HepG2 (cell line): ENCODE data around the gene ACTR1B. TPM values are rescaled to one million over a fixed set of nuclear protein-coding genes. Genes with fewer than 3 reads are reported as not detected.

Experiments
- ATAC-seq: fragments of 200-7000 bp; cut with Tn5 transposase; 3 replicates; pipeline ENCODE4 v1.9.1; 2020; ENCODE audit warnings: mild to moderate bottlenecking, moderate library complexity
- BruUV-seq: library from RNA; stranded (reverse); fragments of 400-500 nt; replicated peaks from 2 replicates; lab custom pipeline; 2021; lab: Mats Ljungman, UMichigan
- CTCF ChIA-PET: fragments of 300-600 bp; formaldehyde crosslinking; extraction: SDS; loops from one replicate; lab custom pipeline; 2021; ENCODE audit warnings: low total read pairs, inconsistent platforms, low intra/inter-chr PET ratio; lab: Yijun Ruan, JAX
- POLR2A ChIA-PET: fragments of 350-600 bp; sonication (Branson Sonifier 250); formaldehyde crosslinking; loops from one replicate; lab custom pipeline; 2020; ENCODE audit warnings: antibody characterized with exemption, inconsistent platforms; lab: Yijun Ruan, JAX
- DNase-seq: peaks from one replicate; pipeline ENCODE4 v3.0.0-alpha.2; 2015; ENCODE audit warnings: low spot score
- FAIRE-seq: peaks from 3 replicates; lab custom pipeline; 2011; peaks lifted over from hg19 to GRCh38; lab: Jason Lieb, UNC
- H2AFZ ChIP-seq: one replicate; pipeline ENCODE4 v1.6.1; 2011; ENCODE audit warnings: low read length, inconsistent platforms
- H3K27ac ChIP-seq: fragments of 300-600 bp; 3 replicates; pipeline ENCODE4 v1.8.0; 2011; ENCODE audit warnings: mixed run types, mild to moderate bottlenecking, mixed read lengths, low read length, inconsistent platforms; ENCODE audit not compliant: insufficient read depth; ENCODE audit errors: extremely low read length
- H3K27me3 ChIP-seq, 2 experiments: fragments of 200-600 bp in 1 of 2; 2 replicates in 1 of 2; 3 replicates in 1 of 2; pipeline versions ENCODE4 v1.6.0 to v1.8.0; 2011; ENCODE audit warnings: low read length in 2 of 2, mild to moderate bottlenecking in 2 of 2, moderate library complexity in 2 of 2, inconsistent platforms in 1 of 2; ENCODE audit not compliant: insufficient read depth in 2 of 2, control insufficient read depth in 1 of 2
- H3K36me3 ChIP-seq, 2 experiments: fragments of 200-600 bp in 1 of 2; replicated peaks in 1 of 2; 2 replicates in 1 of 2; 3 replicates in 1 of 2; pipeline versions ENCODE4 v1.5.1 to v1.8.0; 2011; ENCODE audit warnings: low read length in 2 of 2, inconsistent platforms in 1 of 2; ENCODE audit not compliant: insufficient read depth in 2 of 2, control insufficient read depth in 1 of 2
- H3K4me1 ChIP-seq: 2 replicates; pipeline ENCODE4 v1.5.1; 2012; ENCODE audit warnings: low read length, inconsistent platforms; ENCODE audit not compliant: insufficient read depth
- H3K4me2 ChIP-seq: 2 replicates; pipeline ENCODE4 v1.6.0; 2011; ENCODE audit warnings: low read depth, low read length, inconsistent platforms
- H3K4me3 ChIP-seq, 3 experiments: fragments of 200-600 bp in 1 of 3; sonication (generic), shearing (Covaris generic) in 1 of 3; replicated peaks in 1 of 3; 2 replicates each; pipeline ENCODE4 v1.5.1; 2011 to 2016; ENCODE audit warnings: low read length in 3 of 3, inconsistent platforms in 2 of 3, low read depth in 2 of 3, mild to moderate bottlenecking in 2 of 3, control low read depth in 1 of 3, mixed read lengths in 1 of 3; ENCODE audit not compliant: insufficient read depth in 1 of 3
- H3K79me2 ChIP-seq: one replicate; pipeline ENCODE4 v1.6.1; 2011; ENCODE audit warnings: low read length, inconsistent platforms; ENCODE audit not compliant: insufficient read depth
- H3K9ac ChIP-seq: 2 replicates; pipeline ENCODE4 v1.6.0; 2011; ENCODE audit warnings: mild to moderate bottlenecking, low read depth, low read length, inconsistent platforms; ENCODE audit not compliant: insufficient read depth
- H3K9me3 ChIP-seq: 2 replicates; pipeline ENCODE4 v1.5.1; 2012; ENCODE audit warnings: mild to moderate bottlenecking, low read length
- H4K20me1 ChIP-seq: 2 replicates; pipeline ENCODE4 v1.6.0; 2011; ENCODE audit warnings: inconsistent platforms, mild to moderate bottlenecking, low read length, moderate library complexity; ENCODE audit not compliant: insufficient read depth
- ARID5B ChIP-seq: IDR thresholded peaks from 2 replicates; pipeline ENCODE4 v1.4.0; 2020; ENCODE audit warnings: mild to moderate bottlenecking, missing genetic modification reagents
- ETS1 ChIP-seq: sonication (generic); formaldehyde crosslinking; IDR thresholded peaks from 2 replicates; pipeline ENCODE4 v1.4.0; 2020; ENCODE audit warnings: missing genetic modification reagents
- GFI1 ChIP-seq: sonication (generic); formaldehyde crosslinking; IDR thresholded peaks from 2 replicates; pipeline ENCODE4 v1.5.0; 2020; ENCODE audit warnings: missing genetic modification reagents, mild to moderate bottlenecking, borderline replicate concordance
- PHF8 ChIP-seq: sonication (generic); formaldehyde crosslinking; IDR thresholded peaks from 2 replicates; pipeline ENCODE4 v1.5.0; 2020; ENCODE audit warnings: missing genetic modification reagents
- RBFOX2 ChIP-seq: fragments of 200-400 bp; formaldehyde crosslinking; IDR thresholded peaks from 2 replicates; pipeline ENCODE4 v1.6.1; 2017; ENCODE audit warnings: low read depth, mild to moderate bottlenecking, low read length
- SETDB1 ChIP-seq: sonication (generic); formaldehyde crosslinking; IDR thresholded peaks from 2 replicates; pipeline ENCODE4 v1.5.1; 2020; ENCODE audit warnings: missing genetic modification reagents, mild to moderate bottlenecking, borderline replicate concordance
- SNAI1 ChIP-seq: sonication (generic); formaldehyde crosslinking; IDR thresholded peaks from 2 replicates; pipeline ENCODE4 v1.5.0; 2020; ENCODE audit warnings: mild to moderate bottlenecking, missing genetic modification reagents, borderline replicate concordance
- SOX13 ChIP-seq, 3 experiments: fragments of 450-650 bp in 1 of 3; sonication (generic) in 1 of 3; formaldehyde crosslinking in 1 of 3; IDR thresholded peaks in 2 of 3; conservative IDR thresholded peaks in 1 of 3; 2 replicates each; pipeline versions ENCODE4 v1.5.0 to v1.6.1; 2016 to 2020; ENCODE audit warnings: antibody characterized with exemption in 1 of 3, mild to moderate bottlenecking in 1 of 3, missing compliant biosample characterization in 1 of 3, missing genetic modification reagents in 1 of 3, moderate library complexity in 1 of 3
- USF2 ChIP-seq, 2 experiments: sonication (generic) in 1 of 2; formaldehyde crosslinking in 1 of 2; IDR thresholded peaks; 2 replicates each; pipeline versions ENCODE4 v1.5.1 to v1.6.1; 2011 to 2020; ENCODE audit warnings: borderline replicate concordance in 1 of 2, low read depth in 1 of 2, low read length in 1 of 2, mild to moderate bottlenecking in 1 of 2, missing genetic modification reagents in 1 of 2, moderate library complexity in 1 of 2
- ZBTB25 ChIP-seq: IDR thresholded peaks from 2 replicates; pipeline ENCODE4 v1.6.1; 2018; ENCODE audit warnings: missing genetic modification reagents
- ZBTB7B ChIP-seq: sonication (generic); formaldehyde crosslinking; IDR thresholded peaks from 2 replicates; pipeline ENCODE4 v1.4.0; 2020; ENCODE audit warnings: missing genetic modification reagents
- ZKSCAN1 ChIP-seq: fragments of 150-350 bp; IDR thresholded peaks from 2 replicates; pipeline ENCODE4 v1.6.1; 2014; ENCODE audit warnings: low read length
- ZMYM3 ChIP-seq: sonication (generic); formaldehyde crosslinking; IDR thresholded peaks from 2 replicates; pipeline ENCODE4 v1.5.1; 2020; ENCODE audit warnings: mild to moderate bottlenecking, missing genetic modification reagents
- ZNF678 ChIP-seq: sonication (generic); formaldehyde crosslinking; IDR thresholded peaks from 2 replicates; pipeline ENCODE4 v1.4.0; 2020; ENCODE audit warnings: mild to moderate bottlenecking, missing genetic modification reagents
- ZNF7 ChIP-seq: IDR thresholded peaks from 2 replicates; pipeline ENCODE4 v1.6.1; 2016; ENCODE audit warnings: missing biosample characterization, missing genetic modification reagents
- WGBS: methylation state at CpG from one replicate; pipeline ENCODE4 v1.1.6; 2017; ENCODE audit warnings: low lambda C conversion rate; 5-methylcytosine and 5-hydroxymethylcytosine counted together
- in situ Hi-C: cut with HindIII; loops from 2 replicates; pipeline ENCODE4 v1.10.0; 2017; ENCODE audit warnings: low pct_unique_long_range_greater_than_20kb; ENCODE audit not compliant: extremely low pct_ligation_motif_present
- intact Hi-C: fragments of 100-400 bp; cut with micrococcal nuclease; formaldehyde crosslinking; loops from one replicate; pipeline ENCODE4 v1.10.0; 2022; ENCODE audit not compliant: unreplicated experiment
- polyA plus RNA-seq, 8 experiments: library from polyadenylated mRNA; depleted of rRNA in 3 of 8; stranded (reverse) in 7 of 8; unstranded in 1 of 8; fragments of >200 nt; fragmentation: Illumina TruSeq in 4 of 8; extraction: Trizol in 4 of 8; gene quantifications; 2 replicates each; pipeline versions ENCODE4 v1.2.1 to v1.2.3, GENCODE V29; 2011 to 2016; ENCODE audit warnings: low read depth in 4 of 8, missing spikeins in 1 of 8, mixed read lengths in 1 of 8; ENCODE audit not compliant: insufficient read depth in 1 of 8
- total RNA-seq, 5 experiments: library from RNA; depleted of rRNA; stranded (reverse); fragments of >200 nt; fragmentation: Illumina TruSeq; extraction: Trizol; gene quantifications; 2 replicates each; pipeline ENCODE4 v1.2.3, GENCODE V29; 2016; ENCODE audit warnings: low read depth in 1 of 5

ACTR1B gene
- total and polyA plus RNA-seq, 2 of the 13 experiments (the other 11 are each of a cell fraction or from before 2014, with no cell fraction given), result 61.7 to 76.7 TPM

- TF ChIP-seq ZBTB25 (CRISPR knock-in tag), result no peak
- no peak for TF ChIP-seq ARID5B
Measured at GRCh38 chr2:97678298-97678697, 14.5 kb upstream of the ACTR1B start (continued).

GRCh38 chr2:97677480-97677879 lies 13.6 kb upstream of the ACTR1B start:
- ATAC-seq (no peak), FAIRE-seq (no peak), DNase-seq (no peak)
- Histone ChIP-seq H4K20me1 (no peaks in the 10 kb centered on the region), H3K27ac (no peak overlapping the region), H3K9ac (no peak overlapping the region), H3K4me3 (no peak overlapping the region), H3K27me3 (no peaks in the 10 kb centered on the region), H2AFZ (no peak overlapping the region), H3K4me1 (no peaks in the 10 kb centered on the region), H3K9me3 (no peaks in the 10 kb centered on the region), H3K79me2 (no peaks in the 10 kb centered on the region), H3K4me2 (no peak overlapping the region), H3K36me3 (no peaks in the 10 kb centered on the region)
- no TSS peak for BruUV-seq
- intact Hi-C loops (no loop called here), in situ Hi-C loops (no loop called here)
- 68% methylated on average over 2 of the region's 2 CpGs for WGBS
- CTCF ChIA-PET, result no interaction called here
- POLR2A ChIA-PET, result no interaction called here
- TF ChIP-seq ZMYM3 (CRISPR knock-in tag), result no peak
- TF ChIP-seq ETS1 (CRISPR knock-in tag), result no peak
- no peak for TF ChIP-seq ZBTB7B (CRISPR knock-in tag)
- no peak for TF ChIP-seq USF2 (IDR thresholded peaks at IDR 0.05; ENCODE audit: low read depth, low read length)
- TF ChIP-seq USF2 (CRISPR knock-in tag; IDR thresholded peaks at IDR 0.05; ENCODE audit: borderline replicate concordance), result no peak
- TF ChIP-seq SNAI1 (CRISPR knock-in tag), result no peak
- no peak for TF ChIP-seq SETDB1 (CRISPR knock-in tag)
- TF ChIP-seq RBFOX2, result no peak
- no peak for TF ChIP-seq ZNF678 (CRISPR knock-in tag)
- TF ChIP-seq ZNF7 (CRISPR knock-in tag), result no peak
- no peak for TF ChIP-seq PHF8 (CRISPR knock-in tag)
- TF ChIP-seq GFI1 (CRISPR knock-in tag), result no peak
- no peak for TF ChIP-seq ZKSCAN1
- TF ChIP-seq SOX13 (IDR thresholded peaks at IDR 0.05), result no peak
- TF ChIP-seq SOX13 (CRISPR knock-in tag; conservative IDR thresholded peaks at IDR 0.05 in 1 of 2, IDR thresholded peaks at IDR 0.05 in 1 of 2), result no peak
